MG63 (cell line): ENCODE measurements around the gene TUBB2B. TPM values are rescaled to one million over a fixed set of nuclear protein-coding genes. Genes with fewer than 3 reads are reported as not detected.

ENCODE experiments used
- DNase-seq: peaks from one replicate; pipeline ENCODE4 v3.0.0-alpha.2; 2020
- H3K27me3 ChIP-seq: fragments of 250-450 bp; sonication (Bioruptor Pico); 2 replicates; pipeline ENCODE4 v1.5.1; 2020; ENCODE audit warnings: mild to moderate bottlenecking, moderate library complexity
- H3K36me3 ChIP-seq: fragments of 250-450 bp; sonication (Bioruptor Pico); 2 replicates; pipeline ENCODE4 v1.5.1; 2020; ENCODE audit warnings: mild to moderate bottlenecking, moderate library complexity
- H3K4me3 ChIP-seq: fragments of 250-450 bp; sonication (Bioruptor Pico); 2 replicates; pipeline ENCODE4 v1.5.1; 2020; ENCODE audit warnings: mild to moderate bottlenecking, moderate library complexity
- H3K9me3 ChIP-seq: fragments of 250-450 bp; sonication (Bioruptor Pico); 2 replicates; pipeline ENCODE4 v1.5.1; 2020; ENCODE audit warnings: mild to moderate bottlenecking, moderate library complexity
- total RNA-seq: library from RNA; depleted of rRNA; stranded (reverse); fragments of >200 nt; shearing (Covaris generic); gene quantifications from 2 replicates; pipeline ENCODE4 v1.2.3, GENCODE V29; 2014; ENCODE audit warnings: low replicate concordance; rRNA removed

The TUBB2B gene
- 8.6 and 27.6 TPM in 2 replicates for total RNA-seq

GRCh38 chr6:3227363-3228045 is at the start of gene TUBB2B:
TSS of gene TUBB2B (minus strand) at chr6:3227653. CDS start at chr6:3227543, 110 bp downstream.
- Histone ChIP-seq H3K27me3 (peaks cover 6% of the 10 kb centered on the region), H3K36me3 (no peaks in the 10 kb centered on the region), H3K9me3 (no peaks in the 10 kb centered on the region), H3K4me3 (peak within 1 kb of the TSS; percentile 46)
- peak; percentile 26 for DNase-seq

- Histone ChIP-seq H3K27me3 (no peaks in the 10 kb centered on the region), H3K4me3 (no peak overlapping the region), H3K36me3 (no peaks in the 10 kb centered on the region), H3K9me3 (no peaks in the 10 kb centered on the region)
- DNase-seq = no peak
Observed at GRCh38 chr6:3277251-3277650, 49.8 kb upstream of the TUBB2B start.

GRCh38 chr6:3276174-3277167 is 49.0 kb upstream of the TUBB2B start:
- no peaks in the 10 kb centered on the region for H3K27me3 ChIP-seq
- no peak for DNase-seq
- no peak overlapping the region for H3K4me3 ChIP-seq
- H3K9me3 ChIP-seq = no peaks in the 10 kb centered on the region
- no peaks in the 10 kb centered on the region for H3K36me3 ChIP-seq

- Histone ChIP-seq H3K9me3 (no peaks in the 10 kb centered on the region), H3K4me3 (no peak overlapping the region), H3K36me3 (peaks cover 6% of the 10 kb centered on the region), H3K27me3 (no peaks in the 10 kb centered on the region)
- no peak for DNase-seq
Observed at GRCh38 chr6:3273707-3274521, 46.5 kb upstream of the TUBB2B start.

GRCh38 chr6:3272911-3273547 is 45.6 kb upstream of the TUBB2B start:
- H3K9me3 ChIP-seq = no peaks in the 10 kb centered on the region
- H3K36me3 ChIP-seq = peaks cover 6% of the 10 kb centered on the region
- no peak for DNase-seq
- no peaks in the 10 kb centered on the region for H3K27me3 ChIP-seq
- no peak overlapping the region for H3K4me3 ChIP-seq

GRCh38 chr6:3271756-3272155 is 44.3 kb upstream of the TUBB2B start:
- H3K36me3 ChIP-seq = peaks cover 6% of the 10 kb centered on the region
- H3K9me3 ChIP-seq = no peaks in the 10 kb centered on the region
- no peak overlapping the region for H3K4me3 ChIP-seq
- no peak for DNase-seq
- no peaks in the 10 kb centered on the region for H3K27me3 ChIP-seq

GRCh38 chr6:3270258-3270657 is 42.8 kb upstream of the TUBB2B start:
- Histone ChIP-seq H3K27me3 (no peaks in the 10 kb centered on the region), H3K36me3 (peaks cover 6% of the 10 kb centered on the region), H3K4me3 (no peak overlapping the region), H3K9me3 (no peaks in the 10 kb centered on the region)
- DNase-seq = no peak

GRCh38 chr6:3269281-3269975 is 42.0 kb upstream of the TUBB2B start:
- Histone ChIP-seq H3K36me3 (peaks cover 6% of the 10 kb centered on the region), H3K27me3 (no peaks in the 10 kb centered on the region), H3K9me3 (no peaks in the 10 kb centered on the region), H3K4me3 (no peak overlapping the region)
- DNase-seq = no peak

GRCh38 chr6:3268680-3269079 is 41.2 kb upstream of the TUBB2B start:
- no peak for DNase-seq
- Histone ChIP-seq H3K27me3 (no peaks in the 10 kb centered on the region), H3K36me3 (peaks cover 9% of the 10 kb centered on the region), H3K4me3 (no peak overlapping the region), H3K9me3 (no peaks in the 10 kb centered on the region)

- H3K36me3 ChIP-seq = peaks cover 9% of the 10 kb centered on the region
- no peak for DNase-seq
- H3K9me3 ChIP-seq = no peaks in the 10 kb centered on the region
- H3K4me3 ChIP-seq = no peak overlapping the region
- no peaks in the 10 kb centered on the region for H3K27me3 ChIP-seq
Observed at GRCh38 chr6:3267162-3267561, 39.7 kb upstream of the TUBB2B start.

- peaks cover 9% of the 10 kb centered on the region for H3K36me3 ChIP-seq
- DNase-seq = no peak
Observed at GRCh38 chr6:3266170-3266569, 38.7 kb upstream of the TUBB2B start.

GRCh38 chr6:3265671-3266070 is 38.2 kb upstream of the TUBB2B start:
- H3K4me3 ChIP-seq = no peak overlapping the region
- no peak for DNase-seq
- no peaks in the 10 kb centered on the region for H3K9me3 ChIP-seq
- peaks cover 12% of the 10 kb centered on the region for H3K36me3 ChIP-seq
- no peaks in the 10 kb centered on the region for H3K27me3 ChIP-seq

More at GRCh38 chr6:3266170-3266569, 38.7 kb upstream of the TUBB2B start:
- Histone ChIP-seq H3K27me3 (no peaks in the 10 kb centered on the region), H3K9me3 (no peaks in the 10 kb centered on the region), H3K4me3 (no peak overlapping the region)

GRCh38 chr6:3264356-3264755 is 36.9 kb upstream of the TUBB2B start:
- Histone ChIP-seq H3K4me3 (no peak overlapping the region), H3K27me3 (no peaks in the 10 kb centered on the region), H3K9me3 (no peaks in the 10 kb centered on the region), H3K36me3 (peaks cover 11% of the 10 kb centered on the region)
- DNase-seq = no peak

- Histone ChIP-seq H3K36me3 (peaks cover 6% of the 10 kb centered on the region), H3K27me3 (no peaks in the 10 kb centered on the region), H3K9me3 (no peaks in the 10 kb centered on the region), H3K4me3 (no peak overlapping the region)
- no peak for DNase-seq
Observed at GRCh38 chr6:3263096-3263495, 35.6 kb upstream of the TUBB2B start.

GRCh38 chr6:3261921-3262320 is 34.5 kb upstream of the TUBB2B start:
- no peak for DNase-seq
- Histone ChIP-seq H3K4me3 (no peak overlapping the region), H3K9me3 (no peaks in the 10 kb centered on the region)

GRCh38 chr6:3261518-3261820 is 34.0 kb upstream of the TUBB2B start:
- Histone ChIP-seq H3K27me3 (no peaks in the 10 kb centered on the region), H3K36me3 (peaks cover 6% of the 10 kb centered on the region), H3K9me3 (no peaks in the 10 kb centered on the region), H3K4me3 (no peak overlapping the region)
- DNase-seq = no peak

More at GRCh38 chr6:3261921-3262320, 34.5 kb upstream of the TUBB2B start:
- Histone ChIP-seq H3K36me3 (peaks cover 6% of the 10 kb centered on the region), H3K27me3 (no peaks in the 10 kb centered on the region)
